DOHH2 (cell line): ENCODE measurements around the gene INPP4B.

Experiments
- EZH2phosphoT487 ChIP-seq: fragments of 200-600 bp; sonication (generic); IDR thresholded peaks from 2 replicates; pipeline ENCODE4 v1.6.1; 2017; ENCODE audit warnings: borderline replicate concordance, mild to moderate bottlenecking, antibody characterized with exemption, low read length, moderate library complexity, mixed read lengths
- TF ChIP-seq, protein P1 (sequence below): fragments of 200-600 bp; sonication (generic); IDR thresholded peaks from one replicate; pipeline ENCODE4 v1.5.1; 2014; ENCODE audit warnings: antibody characterized with exemption, mild to moderate bottlenecking, low read depth, low read length; ENCODE audit not compliant: poor library complexity, severe bottlenecking

DNA sequence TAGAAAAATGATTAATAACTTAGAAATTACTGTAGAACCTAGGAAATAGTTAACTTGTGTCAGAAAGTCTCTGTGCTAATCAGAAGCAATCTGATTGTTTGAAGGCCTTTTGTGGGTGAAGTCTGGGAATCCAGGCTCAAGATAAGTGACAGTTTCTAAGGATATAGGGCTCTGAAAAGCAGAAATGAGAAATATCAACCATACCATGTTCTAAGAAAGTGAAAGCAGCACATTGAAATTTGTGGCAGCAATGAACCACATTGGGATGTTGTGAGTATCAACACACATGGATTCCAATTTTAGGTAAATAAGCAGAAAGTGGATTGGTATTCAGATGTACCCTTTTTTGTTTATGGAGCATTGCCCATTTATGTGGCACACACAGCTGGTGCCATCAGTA lies 745.2 kb downstream of the INPP4B start:
- TF ChIP-seq, protein P1, sequence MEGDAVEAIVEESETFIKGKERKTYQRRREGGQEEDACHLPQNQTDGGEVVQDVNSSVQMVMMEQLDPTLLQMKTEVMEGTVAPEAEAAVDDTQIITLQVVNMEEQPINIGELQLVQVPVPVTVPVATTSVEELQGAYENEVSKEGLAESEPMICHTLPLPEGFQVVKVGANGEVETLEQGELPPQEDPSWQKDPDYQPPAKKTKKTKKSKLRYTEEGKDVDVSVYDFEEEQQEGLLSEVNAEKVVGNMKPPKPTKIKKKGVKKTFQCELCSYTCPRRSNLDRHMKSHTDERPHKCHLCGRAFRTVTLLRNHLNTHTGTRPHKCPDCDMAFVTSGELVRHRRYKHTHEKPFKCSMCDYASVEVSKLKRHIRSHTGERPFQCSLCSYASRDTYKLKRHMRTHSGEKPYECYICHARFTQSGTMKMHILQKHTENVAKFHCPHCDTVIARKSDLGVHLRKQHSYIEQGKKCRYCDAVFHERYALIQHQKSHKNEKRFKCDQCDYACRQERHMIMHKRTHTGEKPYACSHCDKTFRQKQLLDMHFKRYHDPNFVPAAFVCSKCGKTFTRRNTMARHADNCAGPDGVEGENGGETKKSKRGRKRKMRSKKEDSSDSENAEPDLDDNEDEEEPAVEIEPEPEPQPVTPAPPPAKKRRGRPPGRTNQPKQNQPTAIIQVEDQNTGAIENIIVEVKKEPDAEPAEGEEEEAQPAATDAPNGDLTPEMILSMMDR = no peak
- TF ChIP-seq EZH2phosphoT487 = no peak
